Endodermal cell (in vitro differentiated cells): ENCODE data around the gene ST3GAL5. TPM values are rescaled to one million over a fixed set of nuclear protein-coding genes. Genes with fewer than 3 reads are reported as not detected.

Experiments
- DNase-seq: peaks from one replicate; pipeline ENCODE4 v3.0.0-alpha.2; 2017
- H3K27ac ChIP-seq: 2 replicates; pipeline ENCODE4 v1.5.1; 2013; ENCODE audit warnings: mild to moderate bottlenecking, low read depth, low read length, moderate library complexity
- H3K27me3 ChIP-seq: 2 replicates; pipeline ENCODE4 v1.6.1; 2013; ENCODE audit warnings: mild to moderate bottlenecking, low read length, moderate library complexity; ENCODE audit not compliant: insufficient read depth, control insufficient read depth, poor library complexity, severe bottlenecking
- H3K36me3 ChIP-seq: 2 replicates; pipeline ENCODE4 v1.7.0; 2013; ENCODE audit warnings: mild to moderate bottlenecking, low read length, moderate library complexity; ENCODE audit not compliant: control insufficient read depth, insufficient read depth
- H3K4me1 ChIP-seq: one replicate; pipeline ENCODE4 v1.7.0; 2013; ENCODE audit warnings: low read length; ENCODE audit not compliant: control insufficient read depth, insufficient read depth
- H3K4me3 ChIP-seq: 2 replicates; pipeline ENCODE4 v1.5.1; 2013; ENCODE audit warnings: mild to moderate bottlenecking, low read length, moderate library complexity
- H3K9ac ChIP-seq: 2 replicates; pipeline ENCODE4 v1.6.1; 2013; ENCODE audit warnings: mild to moderate bottlenecking, low read length, moderate library complexity; ENCODE audit not compliant: poor library complexity, severe bottlenecking; ENCODE audit errors: extremely low read depth
- H3K9me3 ChIP-seq: 2 replicates; pipeline ENCODE4 v1.6.1; 2013; ENCODE audit warnings: mild to moderate bottlenecking, low read length, moderate library complexity; ENCODE audit not compliant: control insufficient read depth
- H3K27ac Mint-ChIP-seq: 2 replicates; pipeline ENCODE4 v1.8.0; 2020; ENCODE audit warnings: mixed read lengths
- H3K27me3 Mint-ChIP-seq: 2 replicates; pipeline ENCODE4 v1.8.0; 2021; ENCODE audit warnings: mild to moderate bottlenecking, mixed read lengths; ENCODE audit not compliant: insufficient read depth
- H3K36me3 Mint-ChIP-seq: 2 replicates; pipeline ENCODE4 v1.8.0; 2020; ENCODE audit warnings: low read depth, mixed read lengths
- H3K4me1 Mint-ChIP-seq: 2 replicates; pipeline ENCODE4 v1.8.0; 2020; ENCODE audit warnings: mixed read lengths
- H3K4me3 Mint-ChIP-seq: 2 replicates; pipeline ENCODE4 v1.8.0; 2020; ENCODE audit warnings: mild to moderate bottlenecking, moderate library complexity, mixed read lengths
- H3K9me3 Mint-ChIP-seq: 2 replicates; pipeline ENCODE4 v1.8.0; 2020; ENCODE audit warnings: mild to moderate bottlenecking, mixed read lengths
- WGBS, 2 experiments: methylation state at CpG; one replicate each; pipeline versions ENCODE4 v1.1.5 to v1.1.7; 2013; ENCODE audit warnings: missing lambda C conversion rate in 2 of 2, mixed read lengths in 1 of 2; ENCODE audit not compliant: insufficient coverage in 1 of 2, insufficient read length in 1 of 2; 5-methylcytosine and 5-hydroxymethylcytosine counted together
- total RNA-seq, 2 donors: library from RNA; stranded (reverse); fragmentation: NEBNext Ultra II Directional in 1 of 2; extraction: Animal tissue kit (Norgen Biotek cat#: 25700) in 1 of 2; gene quantifications; 2 replicates in 1 of 2; 3 replicates in 1 of 2; pipeline ENCODE4 v1.2.1, GENCODE V29; 2021
- TF ChIP-seq, protein P1 (sequence below): fragments of 200-600 bp; sonication (generic); conservative IDR thresholded peaks from 2 replicates; pipeline ENCODE4 v1.5.0; 2021; ENCODE audit warnings: antibody characterized with exemption, mild to moderate bottlenecking

ST3GAL5 gene
- total RNA-seq, 2 donors from 2014 or later = 26.6 to 27.4 TPM

DNA sequence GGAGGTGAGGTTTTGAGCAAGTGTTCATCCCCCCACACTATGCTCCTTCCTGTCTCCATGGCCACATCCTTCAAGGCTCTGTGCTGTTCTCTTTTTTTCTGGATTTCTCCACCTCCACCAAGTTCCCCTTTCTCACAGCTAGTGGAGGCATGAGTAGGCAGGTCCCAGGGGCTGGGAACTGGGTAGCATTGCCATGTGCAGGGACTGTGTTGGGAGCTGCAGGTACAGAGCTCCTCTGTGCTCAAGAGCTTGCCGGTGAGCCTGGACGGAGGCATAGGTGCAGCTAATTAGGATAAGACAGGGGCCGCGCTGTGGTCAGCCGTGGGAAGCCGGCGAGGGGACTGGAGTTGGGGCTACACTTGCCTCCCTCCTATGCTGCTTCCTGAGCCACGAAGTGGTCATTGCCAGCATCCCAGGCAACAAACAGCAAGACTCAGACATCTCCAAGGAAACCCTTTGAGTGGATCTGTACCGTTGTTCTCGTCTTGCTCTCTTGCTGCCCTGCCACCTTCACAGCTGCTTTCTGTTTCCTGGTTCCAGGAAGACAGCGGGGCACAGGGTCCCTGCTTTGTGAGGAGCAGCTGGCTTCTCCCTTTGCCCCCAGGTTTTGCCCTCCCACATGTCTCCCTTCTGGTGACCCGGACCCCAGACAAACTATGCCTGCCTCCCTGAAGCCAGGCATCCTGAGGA lies 98.1 kb downstream of the ST3GAL5 start:
- DNase-seq = no peak
- peaks cover 21% of the 10 kb centered on the region for H3K27me3 Mint-ChIP-seq
- TF ChIP-seq, protein P1, sequence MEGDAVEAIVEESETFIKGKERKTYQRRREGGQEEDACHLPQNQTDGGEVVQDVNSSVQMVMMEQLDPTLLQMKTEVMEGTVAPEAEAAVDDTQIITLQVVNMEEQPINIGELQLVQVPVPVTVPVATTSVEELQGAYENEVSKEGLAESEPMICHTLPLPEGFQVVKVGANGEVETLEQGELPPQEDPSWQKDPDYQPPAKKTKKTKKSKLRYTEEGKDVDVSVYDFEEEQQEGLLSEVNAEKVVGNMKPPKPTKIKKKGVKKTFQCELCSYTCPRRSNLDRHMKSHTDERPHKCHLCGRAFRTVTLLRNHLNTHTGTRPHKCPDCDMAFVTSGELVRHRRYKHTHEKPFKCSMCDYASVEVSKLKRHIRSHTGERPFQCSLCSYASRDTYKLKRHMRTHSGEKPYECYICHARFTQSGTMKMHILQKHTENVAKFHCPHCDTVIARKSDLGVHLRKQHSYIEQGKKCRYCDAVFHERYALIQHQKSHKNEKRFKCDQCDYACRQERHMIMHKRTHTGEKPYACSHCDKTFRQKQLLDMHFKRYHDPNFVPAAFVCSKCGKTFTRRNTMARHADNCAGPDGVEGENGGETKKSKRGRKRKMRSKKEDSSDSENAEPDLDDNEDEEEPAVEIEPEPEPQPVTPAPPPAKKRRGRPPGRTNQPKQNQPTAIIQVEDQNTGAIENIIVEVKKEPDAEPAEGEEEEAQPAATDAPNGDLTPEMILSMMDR = no peak
- Histone ChIP-seq H3K4me1 (no peaks in the 10 kb centered on the region), H3K27me3 (peaks cover 9% of the 10 kb centered on the region), H3K9ac (no peak overlapping the region), H3K27ac (peak overlapping the region; percentile 55), H3K36me3 (no peaks in the 10 kb centered on the region), H3K9me3 (no peaks in the 10 kb centered on the region), H3K4me3 (no peak overlapping the region)
- H3K27ac Mint-ChIP-seq = no peak overlapping the region
- no peaks in the 10 kb centered on the region for H3K36me3 Mint-ChIP-seq
- no peak overlapping the region for H3K4me3 Mint-ChIP-seq
- peaks cover 2% of the 10 kb centered on the region for H3K4me1 Mint-ChIP-seq
- no peaks in the 10 kb centered on the region for H3K9me3 Mint-ChIP-seq
- 79 to 84% methylated on average over 11 to 12 of the region's 12 CpGs for WGBS, 2 experiments

DNA sequence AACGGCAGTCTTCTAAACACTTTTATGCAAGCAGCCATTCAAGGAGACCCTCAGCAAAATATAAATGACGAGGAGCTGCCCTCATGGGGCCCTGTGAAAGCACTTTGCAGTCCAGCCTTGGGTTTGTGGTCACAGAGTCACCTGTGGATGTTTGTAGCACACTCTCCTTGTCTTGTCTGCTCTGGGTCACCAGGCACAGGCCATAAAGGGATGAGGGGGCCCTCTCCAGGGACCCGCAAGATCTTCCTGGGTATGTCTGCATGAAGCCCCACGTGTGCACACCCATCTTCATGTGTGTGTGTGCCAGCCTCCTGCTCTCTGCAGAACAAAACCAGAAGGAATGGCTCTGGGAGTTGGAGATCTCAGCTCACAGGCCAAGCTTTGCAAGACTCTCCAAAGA lies 98.8 kb downstream of the ST3GAL5 start:
- whole genome bisulfite sequencing, 2 experiments = 83 to 97% methylated on average over 4 of the region's 4 CpGs
- Mint-ChIP-seq H3K9me3 (no peaks in the 10 kb centered on the region), H3K27me3 (peaks cover 19% of the 10 kb centered on the region), H3K36me3 (no peaks in the 10 kb centered on the region), H3K27ac (no peak overlapping the region), H3K4me3 (no peak overlapping the region), H3K4me1 (no peaks in the 10 kb centered on the region)
- Histone ChIP-seq H3K4me1 (no peaks in the 10 kb centered on the region), H3K27ac (no peak overlapping the region), H3K27me3 (peaks cover 9% of the 10 kb centered on the region), H3K4me3 (no peak overlapping the region), H3K9ac (no peak overlapping the region), H3K36me3 (no peaks in the 10 kb centered on the region), H3K9me3 (no peaks in the 10 kb centered on the region)
- no peak for DNase-seq
- TF ChIP-seq, protein P1 = no peak

- Histone ChIP-seq H3K4me1 (no peaks in the 10 kb centered on the region), H3K36me3 (no peaks in the 10 kb centered on the region), H3K9ac (no peak overlapping the region), H3K27ac (no peak overlapping the region), H3K9me3 (no peaks in the 10 kb centered on the region), H3K27me3 (peaks cover 9% of the 10 kb centered on the region), H3K4me3 (no peak overlapping the region)
- no peaks in the 10 kb centered on the region for H3K4me1 Mint-ChIP-seq
- no peak overlapping the region for H3K4me3 Mint-ChIP-seq
- no peaks in the 10 kb centered on the region for H3K9me3 Mint-ChIP-seq
- DNase-seq = no peak
- no peaks in the 10 kb centered on the region for H3K36me3 Mint-ChIP-seq
- H3K27me3 Mint-ChIP-seq = peaks cover 19% of the 10 kb centered on the region
- TF ChIP-seq, protein P1 = no peak
- WGBS, 2 experiments = 91 to 93% methylated on average over 4 to 5 of the region's 5 CpGs
- no peak overlapping the region for H3K27ac Mint-ChIP-seq
Measured at GRCh38 chr2:85789271-85789670, 99.5 kb downstream of the ST3GAL5 start.
